ENCODE data around the gene MAN1A2.
"Not testable (repeated sequence)": the region's sequence is repeated elsewhere in the genome, so short reads cannot be mapped to it uniquely, and the experiment has no call there.

Gene MAN1A2

DNA sequence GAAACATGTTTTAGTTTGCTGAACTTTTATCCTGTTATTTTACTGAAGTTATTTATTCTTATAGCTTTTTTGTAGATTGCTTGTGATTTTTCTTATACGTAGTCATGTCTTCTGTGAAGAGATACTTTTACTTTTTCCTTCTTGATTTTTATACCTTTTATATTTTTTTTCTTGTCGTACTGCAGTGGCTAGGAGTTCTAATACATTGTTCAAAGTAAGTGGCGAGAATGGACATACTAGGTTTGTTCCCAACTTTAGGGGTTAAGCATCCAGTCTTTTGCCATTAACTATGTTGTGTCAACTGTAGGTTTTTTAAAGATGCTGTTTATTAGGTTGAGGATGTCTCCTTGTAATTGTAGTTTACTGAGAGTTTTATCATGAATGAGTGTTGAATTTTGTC, 36.3 kb downstream of the MAN1A2 start:
- DNase-seq: no peak

DNA sequence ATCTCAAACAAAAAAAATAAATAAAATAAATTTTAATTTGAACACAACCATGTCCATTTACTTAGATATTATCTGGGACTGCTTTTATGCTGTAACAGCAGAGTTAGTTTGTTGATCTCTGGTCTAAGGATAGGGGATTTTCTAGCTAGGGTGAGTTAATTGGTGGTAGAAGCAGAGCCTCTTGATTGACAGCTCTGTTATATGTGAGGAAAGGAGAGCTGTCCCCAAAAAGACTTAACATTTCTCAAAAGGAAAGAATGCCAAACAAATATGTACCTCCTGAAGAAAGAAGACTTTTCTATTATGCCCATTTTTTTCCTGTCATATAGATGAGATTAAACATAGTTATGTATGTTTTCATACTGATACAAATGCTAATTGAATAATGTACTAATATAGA, 37.8 kb downstream of the MAN1A2 start:
- no peak for DNase-seq

DNA sequence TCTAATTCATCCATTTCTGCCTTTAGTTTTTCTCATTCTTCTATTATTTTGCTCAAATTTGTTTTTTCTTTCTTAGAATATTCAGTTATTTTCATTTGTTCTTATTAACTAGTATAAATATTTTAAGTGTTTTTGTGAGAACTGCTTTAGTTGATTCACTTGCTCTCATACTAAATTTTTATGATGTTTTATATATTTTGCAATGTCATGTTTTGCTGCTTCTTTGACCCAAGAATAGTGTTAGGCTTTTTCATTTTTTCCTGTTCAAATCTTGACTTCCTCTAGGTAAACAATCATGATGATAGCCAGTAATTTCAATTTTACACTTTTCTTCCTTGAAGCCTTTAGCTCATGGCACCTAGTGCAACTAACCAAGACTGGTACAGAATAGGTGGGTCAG, 45.2 kb downstream of the MAN1A2 start:
- DNase-seq: no peak

DNA sequence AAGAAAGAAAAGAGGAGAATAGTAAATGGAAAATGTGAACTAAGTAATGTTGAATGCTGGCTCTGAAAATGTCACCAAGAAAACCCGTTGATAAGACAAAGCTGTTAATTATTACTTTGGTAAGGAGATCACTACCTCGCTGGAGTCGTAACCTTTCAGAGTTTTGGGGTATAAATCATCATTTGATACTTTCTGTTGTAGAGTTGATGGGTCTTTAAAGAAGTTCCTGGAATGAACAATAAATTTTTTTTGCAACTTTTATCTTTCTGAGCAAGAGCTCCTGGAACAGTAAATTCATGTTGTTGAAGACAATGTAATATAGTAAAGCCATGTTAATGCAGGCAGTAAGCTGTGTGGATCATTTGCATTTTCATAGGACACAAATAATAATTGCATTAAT, 46.2 kb downstream of the MAN1A2 start:
- no peak for DNase-seq

DNA sequence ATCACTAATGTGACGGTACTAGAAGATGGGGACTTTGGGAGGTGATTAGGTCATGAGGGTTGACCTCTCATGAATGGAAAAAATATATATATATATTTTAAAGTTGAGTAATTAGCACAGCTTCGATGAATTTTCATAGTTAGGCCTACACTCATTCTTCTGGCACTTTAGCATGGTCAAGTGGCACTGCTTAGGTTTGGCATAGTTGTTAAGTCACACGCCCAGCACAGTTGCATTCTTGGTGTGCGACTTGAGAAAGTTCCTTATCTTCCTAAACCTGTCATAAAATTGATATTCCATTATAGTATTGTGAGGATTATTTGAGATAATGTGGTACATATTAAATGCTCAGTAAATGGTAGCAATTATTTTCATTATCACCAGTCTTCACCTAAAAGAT, 47.7 kb downstream of the MAN1A2 start:
- DNase-seq: no peak

DNA sequence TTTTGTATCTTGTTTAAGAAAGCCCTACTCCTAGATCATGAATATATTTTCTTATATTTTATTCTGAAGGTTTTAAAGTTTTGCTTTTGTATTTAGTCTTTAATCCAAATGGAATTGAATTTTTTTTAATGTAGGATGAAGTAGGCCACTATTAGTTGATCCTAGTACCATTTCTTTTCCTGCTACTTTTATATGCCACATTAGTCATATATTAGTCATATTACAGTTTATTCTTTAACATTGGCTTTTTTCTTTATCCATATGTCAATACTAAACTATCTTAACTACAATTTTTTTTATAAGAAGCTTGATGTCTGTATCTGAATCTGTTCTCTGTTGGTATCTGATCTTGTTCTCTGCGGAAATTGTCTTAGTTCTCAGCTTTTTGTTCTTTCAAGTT, 48.8 kb downstream of the MAN1A2 start:
- no peak for DNase-seq

DNA sequence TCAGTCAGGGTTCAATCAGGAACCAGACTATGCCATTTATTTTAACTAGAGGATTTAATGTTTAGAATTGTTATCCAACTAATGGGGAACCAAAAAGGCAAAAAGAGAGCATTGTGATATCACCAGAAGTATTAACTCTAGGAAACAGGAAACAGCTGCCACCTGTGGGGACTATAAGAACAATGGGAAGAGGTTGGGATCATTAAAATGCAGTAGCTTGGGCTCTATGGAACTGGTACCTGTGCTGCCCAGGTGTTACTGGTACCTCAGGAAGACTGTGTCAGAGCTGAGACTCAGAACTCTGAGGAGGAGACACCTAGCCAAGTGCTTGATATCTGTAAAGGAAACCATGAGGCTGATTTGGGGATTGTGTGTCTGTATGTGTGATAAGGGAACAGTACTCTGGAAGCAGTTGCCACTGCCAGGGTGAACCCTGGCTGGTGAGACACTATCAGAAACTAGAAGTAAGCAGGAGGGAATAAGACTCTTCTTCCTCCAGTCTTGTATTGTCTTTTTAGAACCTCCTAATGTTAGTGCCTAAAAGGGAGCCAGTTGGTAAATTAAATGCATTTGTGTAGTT, 49.4 kb downstream of the MAN1A2 start:
- DNase-seq: no peak

DNA sequence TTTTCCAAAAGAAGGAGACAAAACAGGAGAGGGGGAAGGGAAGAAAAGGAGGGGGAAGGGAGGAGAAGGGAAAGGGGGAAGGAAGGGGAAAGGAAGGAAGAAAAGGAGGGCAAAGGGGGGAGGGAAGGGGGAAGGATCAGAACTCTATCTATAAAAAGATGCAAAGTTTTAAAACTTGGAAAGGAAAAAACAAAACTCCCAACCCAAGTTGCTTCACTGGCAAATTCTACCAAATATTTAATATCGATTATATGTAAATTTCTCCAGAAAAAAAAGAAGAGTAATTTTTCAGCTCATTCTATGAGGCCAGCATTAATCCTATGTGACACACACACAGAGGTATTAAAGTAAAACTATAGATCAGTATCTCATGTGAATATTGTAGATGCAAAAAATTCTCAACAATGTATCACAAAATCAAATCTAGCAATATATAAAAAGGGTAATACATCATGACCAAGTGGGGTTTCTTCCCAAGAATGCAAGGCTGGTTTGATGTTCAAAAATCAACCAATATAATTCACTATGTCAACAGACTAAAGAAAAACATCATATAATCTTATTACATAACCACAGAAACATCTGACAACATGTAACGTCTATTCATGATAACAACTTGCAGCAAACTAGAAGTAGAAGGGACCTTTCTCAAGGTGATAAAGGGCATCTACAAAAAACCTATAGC, 57.9 kb downstream of the MAN1A2 start:
- DNase-seq: no peak

DNA sequence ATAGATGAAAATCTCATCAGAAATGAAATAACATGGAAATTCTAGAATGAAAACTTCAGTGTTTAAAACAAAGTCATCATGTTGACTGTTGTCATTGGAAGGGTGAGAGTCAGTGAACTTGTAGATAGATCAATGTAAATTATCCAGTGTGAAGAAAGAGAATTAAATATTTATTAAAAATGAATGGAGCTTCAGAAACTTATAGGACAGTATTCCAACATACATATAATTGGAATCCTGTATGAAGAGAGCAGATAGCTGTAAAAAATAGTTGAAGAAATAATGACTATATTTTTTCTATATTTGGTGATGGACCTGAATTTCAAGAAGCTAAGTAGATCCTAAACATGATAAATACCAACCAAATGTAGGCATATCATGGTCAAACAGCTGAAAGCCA, 60.0 kb downstream of the MAN1A2 start:
- DNase-seq: no peak

DNA sequence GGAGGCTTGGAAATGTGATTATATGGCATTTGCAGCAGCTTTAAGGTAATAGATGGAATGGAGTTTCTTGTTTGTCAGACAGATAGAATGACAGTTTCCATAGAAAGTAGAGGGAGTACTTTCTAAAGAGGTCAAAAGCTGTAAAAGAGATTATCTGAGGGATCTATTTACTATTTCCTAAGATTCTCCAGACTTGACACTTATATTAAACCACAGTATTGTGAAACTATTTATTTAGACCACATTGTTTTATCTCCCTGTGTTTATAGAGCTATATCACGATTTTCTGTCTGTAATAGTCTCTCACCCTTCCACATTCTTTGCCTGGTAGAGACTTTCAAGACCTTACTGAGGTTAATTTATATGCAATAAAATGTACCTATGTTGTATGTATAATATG, 66.7 kb downstream of the MAN1A2 start:
- DNase-seq: no peak

DNA sequence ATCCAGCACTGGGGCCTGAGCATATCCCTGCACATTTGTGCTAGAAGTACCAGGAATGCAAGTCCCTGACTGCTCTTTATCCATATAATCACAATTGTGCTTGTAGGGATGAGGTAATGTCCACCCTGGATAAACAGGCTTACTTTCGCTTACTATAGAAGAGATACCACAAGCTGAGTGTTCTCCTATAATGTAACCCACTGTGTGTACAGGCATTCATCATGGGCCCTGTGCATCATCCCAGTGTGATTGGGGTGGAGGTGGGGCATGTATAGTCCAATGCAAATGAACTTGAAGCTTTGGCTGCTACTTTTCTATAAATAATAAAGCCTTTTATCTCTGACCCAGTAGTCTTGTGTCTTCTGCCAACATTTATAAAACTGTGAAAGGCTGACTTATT, 69.3 kb downstream of the MAN1A2 start:
- DNase-seq: no peak

DNA sequence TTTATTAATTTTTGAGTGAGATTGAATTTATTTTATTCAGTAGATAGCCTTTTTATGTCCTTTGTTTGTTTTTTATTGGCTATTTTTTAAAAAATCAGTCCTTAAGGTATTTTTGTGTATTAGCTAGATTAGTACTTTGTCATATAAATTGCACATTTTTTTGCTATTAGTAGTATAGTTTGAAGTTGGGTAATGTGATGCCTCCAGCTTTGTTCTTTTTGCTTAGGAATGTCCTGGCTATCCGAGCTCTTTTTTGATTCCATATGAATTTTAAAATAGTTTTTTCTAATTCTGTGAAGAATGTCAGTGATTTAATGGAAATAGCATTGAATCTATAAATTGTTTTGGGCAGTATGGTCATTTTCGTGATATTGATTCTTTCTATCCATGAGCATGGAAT, 80.4 kb downstream of the MAN1A2 start:
- DNase-seq: no peak

DNA sequence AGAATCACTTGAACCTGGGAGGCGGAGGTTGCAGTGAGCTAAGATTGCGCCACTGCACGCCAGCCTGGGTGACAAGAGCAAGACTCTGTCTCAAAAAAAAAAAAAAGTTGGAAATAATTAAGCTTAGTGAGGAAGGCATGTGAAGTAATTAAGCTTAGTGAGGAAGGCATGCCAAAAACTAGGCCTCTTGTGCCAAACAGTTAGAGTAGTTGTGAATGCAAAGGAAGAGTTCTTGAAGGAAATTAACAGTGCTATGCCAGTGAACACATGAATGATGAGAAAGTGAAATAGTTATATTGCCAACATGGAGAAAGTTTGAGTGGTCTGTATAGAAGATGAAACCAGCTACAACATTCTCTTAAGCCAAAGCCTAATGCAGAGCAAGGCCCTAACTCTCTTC, 85.0 kb downstream of the MAN1A2 start:
- DNase-seq: no peak

DNA sequence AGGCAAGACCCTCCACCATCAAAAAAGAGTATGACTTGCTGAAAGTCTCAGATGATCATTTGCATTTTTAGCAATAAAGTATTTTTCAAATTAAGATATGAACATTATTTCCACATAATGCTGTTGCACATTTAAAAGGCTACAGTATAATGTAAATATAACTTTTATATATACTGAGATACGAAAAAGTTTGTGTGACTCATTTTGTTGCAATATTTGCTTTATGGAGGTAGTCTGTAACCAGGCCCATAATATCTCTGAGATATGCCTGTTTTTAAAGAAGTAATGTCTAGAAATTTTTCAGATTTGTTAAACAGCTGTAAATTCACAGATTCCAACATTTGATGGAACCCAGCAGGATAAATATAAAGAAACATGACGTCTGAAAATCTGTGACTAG, 86.7 kb downstream of the MAN1A2 start:
- DNase-seq: no peak

DNA sequence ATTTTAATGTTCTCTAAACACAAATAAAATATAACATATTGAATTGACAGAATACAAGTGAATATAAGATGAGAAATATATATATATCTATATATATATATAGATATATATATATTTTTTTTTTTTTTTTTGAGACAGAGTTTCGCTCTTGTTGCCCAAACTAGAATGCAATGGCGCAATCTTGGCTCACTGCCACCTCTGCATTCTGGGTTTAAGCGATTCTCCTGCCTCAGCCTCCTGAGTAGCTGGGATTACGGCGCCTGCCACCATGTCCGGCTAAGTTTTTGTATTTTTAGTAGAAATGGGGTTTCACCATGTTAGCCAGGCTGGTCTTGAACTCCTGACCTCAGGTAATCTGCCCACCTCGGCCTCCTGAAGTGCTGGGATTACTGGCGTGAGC, 91.2 kb downstream of the MAN1A2 start:
- not testable (repeated sequence) for DNase-seq

DNA sequence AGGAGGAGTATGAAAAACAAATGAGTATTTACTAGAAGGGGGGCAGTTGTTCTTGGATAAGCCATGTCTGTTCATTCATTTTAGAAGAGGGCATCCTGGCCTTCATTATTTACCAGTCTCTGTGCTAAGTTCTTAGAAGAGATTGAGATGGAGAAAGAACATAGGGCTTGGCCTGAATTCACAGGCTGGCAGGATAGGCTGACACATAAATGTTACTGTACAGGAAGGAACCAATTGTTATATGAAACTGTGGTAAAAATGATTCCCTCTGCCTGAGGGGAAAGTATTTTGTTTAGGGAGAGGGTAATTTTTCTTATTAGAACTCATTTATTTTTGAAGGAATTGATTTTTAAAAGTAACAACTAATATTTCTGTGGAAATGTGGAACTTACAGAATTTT, 99.5 kb downstream of the MAN1A2 start:
- DNase-seq: no peak

DNA sequence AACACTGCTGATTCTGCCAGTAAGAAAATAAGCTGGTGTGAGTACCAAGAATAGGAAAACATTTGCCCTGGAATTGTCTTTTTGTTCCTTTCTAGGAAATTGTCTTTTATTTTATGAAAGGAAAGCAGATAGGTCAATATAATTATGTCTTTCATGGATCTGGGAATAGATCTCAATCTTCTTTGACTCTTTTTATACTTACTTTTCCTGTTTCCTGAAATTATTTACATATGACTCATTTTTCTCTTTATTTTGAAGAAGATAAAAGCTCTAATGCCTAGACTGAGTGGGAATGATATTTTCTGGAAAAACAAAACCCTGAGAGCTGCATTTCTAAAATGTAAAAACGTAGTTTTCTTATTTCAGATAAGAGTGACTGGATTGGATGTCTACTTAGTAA, 100.1 kb downstream of the MAN1A2 start:
- no peak for DNase-seq

DNA sequence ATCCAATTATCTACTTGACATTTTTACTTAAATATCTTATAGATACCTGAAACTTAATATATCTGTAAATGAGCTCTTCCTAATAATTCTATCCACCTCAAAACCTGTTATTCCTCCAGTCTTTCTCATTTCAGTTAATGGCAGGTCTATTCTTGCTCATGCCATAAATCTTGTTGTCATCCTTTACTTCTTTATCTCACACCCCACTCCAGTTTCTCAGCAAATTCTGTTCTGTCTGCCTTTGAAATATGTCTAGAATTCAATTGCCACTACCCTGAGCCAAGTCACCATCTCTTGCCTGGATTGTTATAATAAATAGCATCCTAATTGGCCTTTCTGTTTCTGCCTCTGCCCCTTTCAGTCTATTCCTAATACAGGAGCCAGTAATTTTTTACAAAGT, 105.8 kb downstream of the MAN1A2 start:
- DNase-seq: no peak

DNA sequence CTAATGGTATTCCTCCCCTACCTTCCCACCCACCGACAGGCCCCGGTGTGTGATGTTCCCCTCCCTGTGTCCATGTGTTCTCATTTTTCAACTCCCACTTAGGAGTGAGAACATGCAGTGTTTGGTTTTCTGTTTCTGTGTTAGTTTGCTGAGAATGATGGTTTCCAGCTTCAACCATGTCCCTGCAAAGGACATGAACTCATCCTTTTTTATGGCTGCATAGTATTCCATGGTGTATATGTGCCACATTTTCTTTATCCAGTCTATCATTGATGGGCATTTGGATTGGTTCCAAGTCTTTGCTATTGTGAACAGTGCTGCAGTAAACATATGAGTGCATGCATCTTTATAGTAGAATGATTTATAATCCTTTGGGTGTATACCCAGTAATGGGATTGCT, 108.2 kb downstream of the MAN1A2 start:
- DNase-seq: not testable (repeated sequence)

DNA sequence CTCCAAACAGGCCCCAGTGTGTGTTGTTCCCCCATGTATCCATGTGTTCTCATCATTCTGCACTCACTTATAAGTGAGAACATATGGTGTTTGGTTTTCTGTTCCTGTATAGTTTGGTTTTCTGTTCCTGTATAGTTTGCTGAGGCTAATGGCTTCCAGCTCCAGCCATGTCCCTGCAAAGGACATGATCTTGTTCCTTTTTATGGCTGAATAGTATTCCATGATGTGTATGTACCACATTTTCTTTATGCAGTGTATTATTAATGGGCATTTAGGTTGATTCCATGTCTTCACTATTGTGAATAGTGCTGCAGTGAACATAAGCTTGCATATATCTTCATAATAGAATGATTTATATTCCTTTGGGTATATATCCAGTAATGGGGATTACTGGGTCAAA, 111.8 kb downstream of the MAN1A2 start:
- no peak for DNase-seq

DNA sequence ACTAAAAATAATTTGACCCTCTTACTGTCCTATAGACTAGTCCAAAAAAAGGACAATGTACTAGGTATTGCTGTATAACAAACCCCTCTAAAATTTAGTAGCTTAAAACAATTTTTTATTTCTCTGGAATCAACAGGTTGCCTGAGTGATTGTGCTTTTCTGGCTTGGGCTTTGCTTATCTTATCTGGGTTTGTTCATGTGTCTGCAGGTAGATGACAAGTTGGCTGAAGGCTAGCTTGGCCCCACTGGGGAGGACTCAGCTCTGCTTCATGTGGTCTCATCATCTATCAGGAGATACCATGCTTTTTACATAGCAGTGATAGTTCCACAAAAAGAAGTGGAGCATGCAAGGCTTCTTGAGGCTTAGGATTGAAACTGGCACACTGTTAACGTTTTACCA, 114.2 kb downstream of the MAN1A2 start:
- no peak for DNase-seq

DNA sequence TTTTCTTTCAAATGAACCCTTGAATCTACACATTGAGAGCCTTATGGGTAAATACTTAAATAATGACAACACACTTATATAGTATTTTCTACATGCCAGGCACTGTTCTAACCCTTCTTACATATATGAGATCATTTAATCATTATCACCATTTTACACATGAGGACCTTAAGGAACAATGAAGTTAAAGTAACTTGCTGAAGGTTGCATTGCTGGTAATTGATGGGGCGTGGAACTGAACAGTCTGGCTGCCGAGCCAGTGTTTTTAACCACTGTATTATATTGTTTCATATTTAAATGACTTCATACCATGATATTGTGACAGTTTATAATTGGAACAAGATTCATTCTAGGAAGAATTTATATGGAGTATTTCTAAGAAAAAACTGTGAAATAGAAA, 126.7 kb downstream of the MAN1A2 start:
- no peak for DNase-seq

DNA sequence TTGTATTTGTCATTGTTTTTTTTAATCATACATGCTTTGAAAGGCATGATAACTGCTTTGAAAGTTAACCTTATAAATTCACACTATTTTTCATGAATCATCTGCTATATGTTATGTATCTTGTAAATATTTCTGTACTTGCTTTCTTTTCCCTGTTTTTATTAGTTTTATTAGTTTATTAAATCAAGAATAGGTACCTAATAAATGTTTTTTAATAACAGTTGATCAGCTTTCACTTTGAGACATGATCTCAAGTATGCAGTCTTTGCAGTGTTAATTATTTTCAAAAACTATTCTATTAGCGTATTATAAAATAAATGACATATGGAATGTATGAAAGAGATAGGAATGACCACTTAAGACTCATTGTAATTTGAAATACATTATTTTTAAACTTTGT, 127.8 kb downstream of the MAN1A2 start:
- no peak for DNase-seq

DNA sequence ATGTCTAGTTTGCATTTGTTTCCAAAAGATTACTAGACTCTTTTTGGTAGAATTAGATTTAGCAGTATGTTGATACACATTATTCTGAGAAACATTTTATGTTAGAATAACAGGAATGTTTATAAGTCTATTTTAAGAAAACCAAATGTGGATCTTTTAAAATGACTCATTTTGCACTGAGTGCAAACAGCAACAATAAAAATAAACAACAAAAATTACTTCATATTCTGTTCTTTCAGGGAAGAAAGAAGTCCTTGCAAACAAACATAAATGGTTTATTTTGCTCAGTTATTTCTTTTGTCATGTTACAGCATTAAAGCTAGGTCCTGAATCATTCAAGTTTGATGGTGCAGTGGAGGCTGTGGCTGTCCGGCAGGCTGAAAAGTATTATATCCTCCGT, 131.8 kb downstream of the MAN1A2 start:
- DNase-seq: no peak

DNA sequence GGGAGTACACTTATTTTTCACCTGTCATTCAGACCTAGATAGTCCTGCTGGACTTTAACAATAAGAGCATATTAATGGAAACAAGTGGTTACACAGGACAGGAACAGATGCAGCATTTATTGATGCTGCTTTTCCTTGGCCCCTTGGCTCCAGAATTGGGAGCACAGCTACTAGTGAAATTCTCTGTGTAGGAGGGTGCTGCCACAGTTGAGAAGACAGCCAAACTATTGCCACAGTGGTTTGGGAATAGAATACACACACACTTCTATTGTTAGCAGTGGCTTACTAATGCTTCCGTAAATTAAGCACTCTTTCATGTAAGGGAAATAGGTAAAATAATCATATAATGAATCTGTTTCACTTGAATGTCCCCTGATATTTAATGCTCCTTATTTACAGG, 133.3 kb downstream of the MAN1A2 start:
- no peak for DNase-seq
